Dermis microvascular lymphatic vessel endothelial cell (primary cell): ENCODE data around the gene TTLL7. TPM values are rescaled to one million over a fixed set of nuclear protein-coding genes. Genes with fewer than 3 reads are reported as not detected.
A peak's percentile ranks its signal among the peaks of the same experiment; 100 is the strongest.
"Not testable (repeated sequence)": the region's sequence is repeated elsewhere in the genome, so short reads cannot be mapped to it uniquely, and the experiment has no call there.

Experiments
- DNase-seq, 2 donors: peaks; one replicate each; pipeline versions ENCODE4 v3.0.0 to v3.0.0-alpha.2; 2010; ENCODE audit warnings: low read depth in 2 of 2
- total RNA-seq: library from RNA; depleted of rRNA; stranded (reverse); fragments of >200 nt; gene quantifications from 2 replicates; pipeline ENCODE4 v1.2.1, GENCODE V29; 2014

The TTLL7 gene
- total RNA-seq, 1 donor from 2014 or later: 0.51 TPM

GRCh38 chr1:83932281-83932680 is 66.7 kb downstream of the TTLL7 start:
- no peak for DNase-seq

GRCh38 chr1:83931658-83932253 is 67.2 kb downstream of the TTLL7 start:
- DNase-seq: peak; percentile 25 to 52

DNA sequence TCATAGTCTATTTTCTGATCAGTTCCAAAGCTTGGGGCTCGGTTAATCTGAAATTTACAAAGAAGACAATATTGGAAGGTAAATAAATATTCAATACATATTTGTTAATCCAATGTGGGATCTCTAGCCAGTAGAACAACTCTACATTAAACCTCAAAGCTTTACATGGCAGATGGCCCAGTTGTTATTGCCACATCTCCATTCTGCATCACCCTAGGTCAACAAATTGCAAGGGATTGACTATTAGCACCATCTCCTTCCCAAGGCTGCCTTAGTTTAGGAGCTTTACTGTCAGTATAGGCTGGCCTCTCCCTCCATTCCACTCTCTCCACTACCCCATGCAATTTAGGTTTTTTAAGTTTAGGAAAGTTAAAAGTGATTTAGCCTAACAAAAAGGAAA is 69.7 kb downstream of the TTLL7 start:
- DNase-seq: no peak

DNA sequence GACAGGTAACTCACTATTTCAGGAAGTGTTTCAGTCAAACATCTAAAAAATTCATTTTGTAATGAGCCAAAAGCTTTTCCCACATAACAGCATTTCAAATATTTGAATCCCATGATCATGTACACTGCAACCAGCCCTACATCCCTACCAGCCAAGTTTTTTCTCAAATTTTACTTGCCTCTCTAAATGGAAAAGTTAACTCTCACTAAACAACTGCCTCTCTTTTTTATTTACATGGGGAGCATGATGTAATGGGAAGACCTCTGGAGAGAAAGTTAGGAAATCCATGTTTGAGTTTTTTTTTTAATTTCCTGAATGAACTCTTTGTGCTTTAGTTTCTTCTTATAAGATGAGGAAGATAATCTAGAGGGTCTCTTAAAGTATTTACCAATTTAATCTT is 70.5 kb downstream of the TTLL7 start:
- no peak for DNase-seq

DNA sequence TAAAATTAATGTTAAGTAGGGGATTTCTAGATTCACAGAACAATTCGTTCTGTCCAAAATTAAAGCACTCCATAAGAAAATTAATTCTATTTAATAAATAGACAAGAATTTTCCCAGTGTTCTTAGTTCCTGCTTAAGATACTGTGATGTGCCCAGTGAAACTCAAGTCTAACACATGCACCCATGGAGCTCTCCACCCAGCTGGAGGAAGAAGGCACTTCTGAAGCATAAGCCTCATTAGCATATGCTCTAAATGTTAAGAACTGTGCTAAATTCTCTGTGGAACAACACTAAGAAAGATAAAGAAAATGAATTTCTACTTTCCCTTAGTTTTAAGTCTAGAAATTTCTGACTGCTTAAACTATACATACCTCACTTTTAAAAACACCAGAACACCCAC is 71.2 kb downstream of the TTLL7 start:
- DNase-seq: no peak

DNA sequence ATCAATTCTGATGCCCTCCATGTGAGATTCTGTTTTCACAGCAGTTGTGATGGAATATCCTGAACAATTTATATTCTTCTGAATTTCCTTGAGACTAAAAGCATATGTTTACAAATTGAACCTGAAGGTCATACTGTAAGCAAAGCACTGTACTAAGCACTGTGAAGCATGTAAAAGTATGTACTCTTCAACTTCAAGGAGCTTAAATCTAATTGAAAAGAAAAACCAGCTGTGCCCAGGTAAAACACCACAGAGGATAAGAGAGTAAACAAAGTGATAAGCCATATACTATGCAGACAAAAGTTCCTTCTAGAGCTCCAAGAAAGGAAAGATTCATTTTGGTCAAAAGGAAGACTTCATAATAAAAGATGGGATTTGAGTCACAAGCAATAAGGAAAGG is 71.9 kb downstream of the TTLL7 start:
- no peak for DNase-seq

DNA sequence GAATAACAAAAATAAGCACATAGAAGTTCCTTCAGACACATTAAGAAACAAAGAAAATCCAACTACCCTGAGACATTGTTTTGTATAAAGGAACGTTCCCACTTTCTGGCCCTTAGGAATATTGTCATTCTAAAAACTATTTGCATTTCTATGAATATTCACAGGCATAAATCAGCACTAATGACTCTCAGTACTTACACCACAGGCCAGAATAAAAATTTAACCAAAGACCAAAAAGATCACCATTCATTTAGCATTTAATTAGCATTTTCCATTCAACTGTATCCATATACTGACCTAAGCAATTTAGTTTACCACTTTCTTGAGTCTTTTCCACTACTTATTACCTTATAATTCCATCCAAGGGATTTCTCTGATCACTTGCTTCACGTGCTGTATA is 75.4 kb downstream of the TTLL7 start:
- DNase-seq: no peak

DNA sequence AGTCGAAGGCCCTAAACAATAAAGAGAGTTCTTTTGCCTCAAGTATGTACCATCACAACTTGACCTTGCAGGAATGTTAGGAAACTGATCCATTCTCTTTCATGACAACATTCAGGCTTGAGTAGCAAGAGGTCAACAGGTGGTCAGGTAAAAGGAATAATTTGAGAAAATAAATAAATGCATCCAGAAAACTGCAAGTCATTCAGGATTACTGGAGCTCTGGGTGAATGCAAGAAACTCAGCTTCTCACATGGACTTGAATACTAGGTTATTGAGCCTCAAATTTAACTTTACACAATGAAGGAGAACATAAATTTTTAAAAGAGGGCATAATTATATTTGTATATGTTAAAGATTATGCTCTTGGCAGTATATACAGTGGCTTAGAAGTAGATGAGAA is 76.5 kb downstream of the TTLL7 start:
- no peak for DNase-seq

- DNase-seq: no peak
Measured at GRCh38 chr1:83920320-83920719, 78.6 kb downstream of the TTLL7 start.

- no peak for DNase-seq
Measured at GRCh38 chr1:83919872-83920271, 79.1 kb downstream of the TTLL7 start.

DNA sequence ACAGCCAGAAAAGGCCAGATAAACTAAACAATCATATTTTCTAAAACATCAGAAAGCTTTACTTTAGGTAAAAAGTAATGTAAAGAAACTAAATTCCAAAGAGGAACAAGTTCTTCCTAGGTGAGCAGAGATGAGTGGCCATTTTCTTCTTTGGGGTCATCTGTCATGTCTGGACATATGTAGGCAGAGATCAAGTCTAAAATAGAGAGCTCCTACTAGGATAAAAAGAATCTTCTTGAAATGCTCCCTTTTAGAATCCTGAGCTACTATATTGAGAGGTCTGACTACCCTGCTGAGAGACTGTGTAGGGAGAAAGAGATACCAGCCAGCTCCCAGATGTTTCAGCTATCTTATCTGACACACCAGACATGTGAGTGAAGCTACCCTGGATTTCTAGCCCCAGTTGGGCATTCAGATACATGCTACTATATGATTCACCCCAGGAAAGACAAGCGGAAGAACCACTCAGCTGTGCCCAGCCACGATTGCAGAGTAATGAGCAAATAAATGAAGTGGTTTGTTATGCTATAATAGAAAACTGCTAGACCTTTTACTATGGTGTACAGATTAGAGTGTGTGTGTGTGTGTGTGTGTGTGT is 80.1 kb downstream of the TTLL7 start:
- no peak for DNase-seq

- DNase-seq: no peak
Measured at GRCh38 chr1:83917959-83918358, 81.0 kb downstream of the TTLL7 start.

- DNase-seq: not testable (repeated sequence)
Measured at GRCh38 chr1:83916094-83916493, 82.8 kb downstream of the TTLL7 start.

DNA sequence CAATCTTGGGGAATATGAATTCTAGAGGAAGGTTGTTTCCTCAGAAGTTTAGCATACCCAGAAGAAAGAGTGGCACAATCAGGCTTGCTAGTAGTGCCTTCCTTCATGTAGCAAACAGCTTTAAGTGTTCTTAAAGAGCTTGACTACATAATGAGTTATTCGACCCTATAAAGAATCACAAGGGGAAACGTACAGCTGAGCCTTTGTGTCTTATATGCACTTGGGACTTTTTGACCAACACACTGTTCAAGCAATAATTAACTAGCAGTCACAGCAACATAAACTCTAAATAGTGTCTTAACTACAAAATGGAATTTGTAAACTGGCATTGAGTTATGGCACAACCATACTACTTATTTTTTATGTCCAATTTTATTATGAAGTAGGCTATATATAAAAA is 86.1 kb downstream of the TTLL7 start:
- no peak for DNase-seq

- no peak for DNase-seq
Measured at GRCh38 chr1:83910461-83910860, 88.5 kb downstream of the TTLL7 start.

GRCh38 chr1:83909687-83910086 is 89.2 kb downstream of the TTLL7 start:
- DNase-seq: no peak

DNA sequence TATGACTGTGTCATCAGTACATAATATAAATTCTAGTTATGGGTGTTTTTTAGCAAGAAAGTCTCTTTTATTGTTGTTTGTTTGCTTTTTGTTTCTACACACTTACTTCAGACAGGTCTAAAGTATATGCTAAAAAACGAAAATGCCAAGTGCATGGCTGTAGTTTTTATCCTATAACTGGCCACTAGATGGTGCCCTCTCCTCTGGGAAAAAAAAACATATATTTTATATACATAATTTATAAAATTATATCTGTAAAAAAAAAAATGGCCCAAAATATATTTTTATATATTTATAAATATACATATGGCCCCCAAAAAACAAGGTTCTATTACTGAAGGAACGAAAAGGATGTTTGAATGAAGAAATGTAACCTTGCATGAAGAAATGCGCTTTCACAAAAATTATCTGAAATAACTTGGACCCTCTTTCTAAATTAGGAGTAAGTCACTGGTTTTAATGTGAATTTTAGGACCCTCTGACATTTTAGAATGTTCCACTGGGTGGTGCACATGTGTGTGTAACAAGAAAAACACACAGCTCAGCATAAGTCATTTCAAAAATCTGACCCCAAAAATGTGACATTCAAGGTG is 93.5 kb downstream of the TTLL7 start:
- DNase-seq: peak; percentile 11 to 16

DNA sequence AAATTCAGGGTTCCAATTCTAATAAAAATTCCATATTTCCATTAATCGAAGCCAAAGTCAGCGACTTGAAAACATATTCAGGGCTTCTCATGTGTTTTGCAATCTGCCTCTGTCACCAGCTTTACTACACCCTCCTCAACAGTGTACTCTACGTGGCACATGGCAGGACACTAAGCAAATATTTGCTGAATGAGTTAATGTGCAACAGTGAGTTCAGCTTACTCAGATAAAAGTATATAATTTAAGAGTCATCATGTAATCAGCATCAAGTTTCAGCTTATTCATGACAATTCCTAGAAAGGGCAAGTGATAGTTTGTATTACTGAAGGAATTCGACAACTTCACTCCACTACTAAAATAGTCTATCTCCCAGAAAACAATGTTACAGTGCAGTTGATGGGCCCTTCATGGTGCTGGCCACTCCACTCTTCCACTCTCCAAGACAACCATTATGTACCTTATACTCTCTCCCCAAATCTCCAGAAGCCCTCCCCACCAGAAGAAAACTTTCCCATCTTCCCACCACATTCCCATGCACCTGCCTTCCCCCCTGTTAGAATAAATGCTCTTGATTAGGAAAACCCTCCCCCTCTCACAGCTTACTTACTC is 97.3 kb downstream of the TTLL7 start:
- no peak for DNase-seq

- no peak for DNase-seq
Measured at GRCh38 chr1:83900524-83900923, 98.4 kb downstream of the TTLL7 start.

DNA sequence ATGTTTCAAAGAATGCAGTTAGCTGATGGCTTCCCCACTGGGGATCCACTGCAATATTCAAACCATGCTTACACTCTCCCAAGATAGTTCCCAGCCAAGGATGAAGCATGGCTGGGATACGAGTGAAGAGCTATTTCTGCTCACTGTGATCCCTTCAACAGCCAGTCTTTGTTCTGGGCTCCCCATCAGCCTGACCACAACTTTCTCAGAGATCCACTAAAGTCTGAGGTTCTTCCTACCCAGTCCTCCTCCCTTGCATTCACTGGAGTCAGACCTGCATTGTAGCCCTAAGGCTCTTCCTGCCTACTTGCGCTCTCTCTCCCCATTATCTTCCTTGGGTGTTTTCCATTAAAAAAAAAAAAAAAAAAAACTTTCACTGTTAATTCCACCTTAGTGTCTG is 101.4 kb downstream of the TTLL7 start:
- DNase-seq: no peak

DNA sequence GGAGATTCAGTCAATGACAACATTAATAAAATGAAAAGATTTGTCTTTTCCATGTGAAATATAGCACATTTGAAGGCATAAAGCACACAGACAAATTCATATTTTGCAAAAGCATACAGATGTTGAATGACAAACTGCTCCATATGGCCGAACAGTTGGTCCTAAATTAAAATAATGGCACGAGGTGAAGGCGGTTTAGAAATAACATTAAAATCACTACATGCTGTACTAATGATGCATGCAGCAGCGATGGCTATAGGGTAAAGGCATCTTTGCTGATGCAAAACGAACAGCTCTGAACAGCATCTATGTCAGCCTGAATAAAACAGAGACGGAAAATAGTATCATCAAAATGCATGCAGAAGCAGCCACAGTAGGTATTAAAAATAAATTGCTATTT is 102.6 kb downstream of the TTLL7 start:
- no peak for DNase-seq

- DNase-seq: no peak
Measured at GRCh38 chr1:83889707-83890106, 109.2 kb downstream of the TTLL7 start.

DNA sequence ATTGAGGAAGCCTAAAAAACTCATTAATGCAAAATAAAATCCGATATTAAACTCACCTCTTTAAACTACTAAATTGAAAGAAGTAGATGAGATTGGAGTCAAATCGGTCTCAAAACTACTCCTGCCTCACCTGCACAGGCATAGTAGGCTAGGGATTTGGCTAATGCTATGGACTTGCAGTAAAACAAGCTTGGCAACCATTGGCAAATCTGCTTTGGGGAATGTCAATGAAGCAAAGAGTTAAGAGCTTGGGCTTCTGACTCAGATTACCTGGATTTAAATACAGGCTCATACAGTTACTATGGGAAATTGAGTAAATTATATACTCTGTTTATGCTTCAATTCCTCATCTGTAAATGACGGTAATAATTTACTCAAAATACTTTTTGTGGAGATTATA is 111.4 kb downstream of the TTLL7 start:
- DNase-seq: no peak
